H1 (cell line): ENCODE data around the gene ABCB10. TPM values are rescaled to one million over a fixed set of nuclear protein-coding genes. Genes with fewer than 3 reads are reported as not detected.

Experiments
- CTCF ChIA-PET: fragments of 300-600 bp; sonication (Branson Sonifier 250); formaldehyde crosslinking; loops from one replicate; lab custom pipeline; 2021; ENCODE audit not compliant: partially characterized antibody; lab: Charles Lee
- POLR2A ChIA-PET: fragments of 300-600 bp; sonication (Branson Sonifier 250); formaldehyde crosslinking; loops from one replicate; lab custom pipeline; 2021; ENCODE audit warnings: inconsistent platforms; ENCODE audit not compliant: partially characterized antibody; lab: Charles Lee
- DNase-seq, 2 experiments: peaks; one replicate each; pipeline versions ENCODE4 v3.0.0 to v3.0.0-alpha.2; 2010 to 2022; ENCODE audit warnings: low spot score in 2 of 2, low read depth in 1 of 2, mixed read lengths in 1 of 2
- FAIRE-seq: peaks from 2 replicates; lab custom pipeline; 2011; peaks lifted over from hg19 to GRCh38; lab: Jason Lieb, UNC
- H2AFZ ChIP-seq: 2 replicates; pipeline ENCODE4 v1.8.1; 2012; ENCODE audit warnings: low read length, inconsistent platforms
- H2AK5ac ChIP-seq: 2 replicates; pipeline ENCODE4 v1.6.1; 2013; ENCODE audit warnings: low read depth, low read length
- H2BK120ac ChIP-seq: replicated peaks from 2 replicates; pipeline ENCODE3; 2013; ENCODE audit warnings: low read depth, low read length, inconsistent platforms
- H2BK12ac ChIP-seq: 2 replicates; pipeline ENCODE4 v1.6.1; 2013; ENCODE audit warnings: low read depth, low read length
- H2BK15ac ChIP-seq: 2 replicates; pipeline ENCODE4 v1.6.1; 2013; ENCODE audit warnings: low read length
- H2BK20ac ChIP-seq: 2 replicates; pipeline ENCODE4 v1.6.1; 2013; ENCODE audit warnings: low read length
- H2BK5ac ChIP-seq: 2 replicates; pipeline ENCODE4 v1.6.1; 2013; ENCODE audit warnings: low read depth, low read length
- H3K14ac ChIP-seq: 2 replicates; pipeline ENCODE4 v1.6.1; 2013; ENCODE audit warnings: inconsistent platforms; ENCODE audit not compliant: insufficient read length
- H3K18ac ChIP-seq: 2 replicates; pipeline ENCODE4 v1.6.1; 2013; ENCODE audit warnings: low read length; ENCODE audit errors: extremely low read depth
- H3K23ac ChIP-seq: 2 replicates; pipeline ENCODE4 v1.6.1; 2013; ENCODE audit warnings: inconsistent platforms; ENCODE audit not compliant: insufficient read length
- H3K23me2 ChIP-seq: 2 replicates; pipeline ENCODE4 v1.6.1; 2013; ENCODE audit warnings: low read depth, low read length
- H3K27ac ChIP-seq: 2 replicates; pipeline ENCODE4 v1.6.1; 2011; ENCODE audit warnings: low read depth, low read length, inconsistent platforms
- H3K27me3 ChIP-seq, 4 experiments: replicated peaks in 1 of 4; 1 replicate in 1 of 4; 2 replicates in 3 of 4; pipeline versions ENCODE4 v1.6.1 to v1.8.1; 2011 to 2013; ENCODE audit warnings: low read length in 3 of 4, mild to moderate bottlenecking in 3 of 4, inconsistent platforms in 2 of 4, mixed read lengths in 2 of 4, moderate library complexity in 1 of 4; ENCODE audit not compliant: control insufficient read depth in 3 of 4, insufficient read depth in 3 of 4; ENCODE audit errors: extremely low read depth in 1 of 4
- H3K36me3 ChIP-seq, 4 experiments: 2 replicates each; pipeline versions ENCODE4 v1.6.1 to v1.8.1; 2011 to 2013; ENCODE audit warnings: mild to moderate bottlenecking in 4 of 4, low read length in 3 of 4, moderate library complexity in 2 of 4, control low read depth in 1 of 4, inconsistent platforms in 1 of 4; ENCODE audit not compliant: insufficient read depth in 4 of 4, control insufficient read depth in 2 of 4
- H3K4ac ChIP-seq: replicated peaks from 2 replicates; pipeline ENCODE3; 2013; ENCODE audit warnings: low read length, low read depth, mixed read lengths, inconsistent platforms; ENCODE audit not compliant: insufficient read length
- H3K4me1 ChIP-seq, 4 experiments: replicated peaks in 1 of 4; 1 replicate in 1 of 4; 2 replicates in 3 of 4; pipeline versions ENCODE4 v1.6.1 to v1.8.1; 2011 to 2013; ENCODE audit warnings: low read length in 3 of 4, inconsistent platforms in 2 of 4, mixed read lengths in 1 of 4; ENCODE audit not compliant: insufficient read depth in 4 of 4, control insufficient read depth in 3 of 4
- H3K4me2 ChIP-seq, 2 experiments: 2 replicates each; pipeline versions ENCODE4 v1.6.1 to v1.8.1; 2011 to 2013; ENCODE audit warnings: low read depth in 2 of 2, low read length in 2 of 2, control low read depth in 1 of 2, inconsistent platforms in 1 of 2, mild to moderate bottlenecking in 1 of 2; ENCODE audit not compliant: insufficient read depth in 1 of 2
- H3K4me3 ChIP-seq, 4 experiments: fragments of 200-600, 300-600 bp in 1 of 4; sonication (generic), shearing (Covaris generic), sonication (Bioruptor Twin) in 1 of 4; 2 replicates each; pipeline versions ENCODE4 v1.5.1 to v1.8.1; 2011 to 2016; ENCODE audit warnings: low read length in 4 of 4, low read depth in 3 of 4, control low read depth in 2 of 4, inconsistent platforms in 2 of 4, mild to moderate bottlenecking in 2 of 4, mixed read lengths in 1 of 4, moderate library complexity in 1 of 4; ENCODE audit not compliant: insufficient read depth in 2 of 4; ENCODE audit errors: extremely low read depth in 1 of 4
- H3K56ac ChIP-seq: replicated peaks from 2 replicates; pipeline ENCODE3; 2013; ENCODE audit warnings: low read depth, mild to moderate bottlenecking, mixed read lengths, low read length, inconsistent platforms; ENCODE audit not compliant: insufficient read length
- H3K79me1 ChIP-seq: 2 replicates; pipeline ENCODE4 v1.6.1; 2013; ENCODE audit warnings: low read depth, low read length, control low read depth
- H3K79me2 ChIP-seq, 2 experiments: 2 replicates each; pipeline versions ENCODE4 v1.6.1 to v1.8.1; 2012 to 2013; ENCODE audit warnings: low read length in 2 of 2, mild to moderate bottlenecking in 2 of 2, inconsistent platforms in 1 of 2; ENCODE audit not compliant: insufficient read depth in 2 of 2, control insufficient read depth in 1 of 2
- H3K9ac ChIP-seq, 4 experiments: replicated peaks in 1 of 4; 1 replicate in 1 of 4; 2 replicates in 3 of 4; pipeline versions ENCODE4 v1.6.1 to v1.8.1; 2011 to 2013; ENCODE audit warnings: low read depth in 3 of 4, low read length in 3 of 4, control low read depth in 2 of 4, mild to moderate bottlenecking in 2 of 4, moderate library complexity in 2 of 4, inconsistent platforms in 1 of 4; ENCODE audit errors: extremely low read depth in 1 of 4
- H3K9me3 ChIP-seq, 2 experiments: 2 replicates each; pipeline versions ENCODE4 v1.6.1 to v1.8.1; 2012 to 2013; ENCODE audit warnings: mild to moderate bottlenecking in 2 of 2, moderate library complexity in 2 of 2, control low read depth in 1 of 2, inconsistent platforms in 1 of 2, low read depth in 1 of 2, low read length in 1 of 2, mixed read lengths in 1 of 2; ENCODE audit not compliant: insufficient read depth in 2 of 2
- H4K20me1 ChIP-seq, 2 experiments: replicated peaks in 1 of 2; 2 replicates each; pipeline versions ENCODE3 to v1.8.1; 2011 to 2013; ENCODE audit warnings: inconsistent platforms in 2 of 2, low read length in 2 of 2, mild to moderate bottlenecking in 1 of 2; ENCODE audit not compliant: insufficient read depth in 2 of 2, control insufficient read depth in 1 of 2
- H4K5ac ChIP-seq: 2 replicates; pipeline ENCODE4 v1.6.1; 2013; ENCODE audit warnings: low read length, low read depth, mixed read lengths, inconsistent platforms; ENCODE audit not compliant: insufficient read length
- H4K8ac ChIP-seq: 2 replicates; pipeline ENCODE4 v1.8.0; 2013; ENCODE audit warnings: mild to moderate bottlenecking, moderate library complexity, low read length, inconsistent platforms; ENCODE audit not compliant: insufficient read depth; ENCODE audit errors: extremely low read depth
- H4K91ac ChIP-seq: replicated peaks from 2 replicates; pipeline ENCODE3; 2013; ENCODE audit warnings: low read length, mixed read lengths, inconsistent platforms; ENCODE audit not compliant: insufficient read length
- ASH2L ChIP-seq: fragments of 200-600, 300-600 bp; sonication (generic); IDR thresholded peaks from one replicate; pipeline ENCODE4 v1.7.1; 2017; ENCODE audit warnings: low read length
- BCL11A ChIP-seq, 2 experiments: IDR thresholded peaks; one replicate each; pipeline ENCODE4 v1.6.1; 2011; ENCODE audit warnings: low read depth in 2 of 2, low read length in 2 of 2, mild to moderate bottlenecking in 2 of 2
- CBX8 ChIP-seq: fragments of 300-800, 300-1000 bp; sonication (generic); IDR thresholded peaks from 2 replicates; pipeline ENCODE4 v1.7.1; 2016; ENCODE audit warnings: low read depth, low read length, borderline replicate concordance
- CHD2 ChIP-seq: IDR thresholded peaks from 2 replicates; pipeline ENCODE4 v1.6.1; 2012; ENCODE audit warnings: low read length, improper control_type of control experiment
- CREB1 ChIP-seq: IDR thresholded peaks from 2 replicates; pipeline ENCODE4 v1.6.1; 2012; ENCODE audit warnings: inconsistent platforms
- CTBP2 ChIP-seq: IDR thresholded peaks from 2 replicates; pipeline ENCODE4 v1.7.0; 2011; ENCODE audit warnings: borderline replicate concordance, mild to moderate bottlenecking, moderate library complexity, mixed read lengths, low read length; ENCODE audit not compliant: insufficient read depth, insufficient read length
- EP300 ChIP-seq, 2 experiments: IDR thresholded peaks; 1 replicate in 1 of 2; 2 replicates in 1 of 2; pipeline ENCODE4 v1.6.1; 2011 to 2012; ENCODE audit warnings: low read depth in 2 of 2, low read length in 2 of 2, mild to moderate bottlenecking in 2 of 2, borderline replicate concordance in 1 of 2, inconsistent platforms in 1 of 2, moderate library complexity in 1 of 2
- FOSL1 ChIP-seq: IDR thresholded peaks from 2 replicates; pipeline ENCODE4 v1.6.1; 2011; ENCODE audit warnings: mild to moderate bottlenecking, low read depth, low read length, moderate library complexity; ENCODE audit not compliant: insufficient read depth
- NRF1 ChIP-seq: IDR thresholded peaks from 2 replicates; pipeline ENCODE4 v1.6.1; 2011; ENCODE audit warnings: mild to moderate bottlenecking, low read depth, low read length, improper control_type of control experiment
- POLR2AphosphoS5 ChIP-seq: IDR thresholded peaks from 2 replicates; pipeline ENCODE4 v1.6.1; 2011; ENCODE audit warnings: low read depth, low read length
- RBBP5 ChIP-seq: IDR thresholded peaks from 2 replicates; pipeline ENCODE4 v1.7.1; 2012; ENCODE audit warnings: low read depth, mild to moderate bottlenecking, inconsistent platforms, low read length, moderate library complexity, borderline replicate concordance
- SP1 ChIP-seq: IDR thresholded peaks from 2 replicates; pipeline ENCODE4 v1.6.1; 2011; ENCODE audit warnings: low read depth, low read length
- SP4 ChIP-seq: IDR thresholded peaks from 2 replicates; pipeline ENCODE4 v1.6.1; 2012; ENCODE audit warnings: low read length, inconsistent platforms
- TAF7 ChIP-seq: optimal IDR thresholded peaks from 2 replicates; pipeline ENCODE3; 2011; ENCODE audit warnings: low read depth, mild to moderate bottlenecking, inconsistent platforms, low read length, moderate library complexity, borderline replicate concordance
- ZNF274 ChIP-seq: IDR thresholded peaks from 2 replicates; pipeline ENCODE4 v1.7.0; 2012; ENCODE audit warnings: low read length, borderline replicate concordance; ENCODE audit errors: extremely low read depth
- WGBS, 2 experiments: shearing (Covaris generic) in 1 of 2; methylation state at CpG; one replicate each; pipeline versions ENCODE4 v1.1.6 to v1.1.7; 2013 to 2015; ENCODE audit warnings: low lambda C conversion rate in 2 of 2, mixed read lengths in 2 of 2, inconsistent platforms in 1 of 2, low coverage in 1 of 2, missing lambda C conversion rate in 1 of 2; ENCODE audit not compliant: insufficient replicate concordance in 2 of 2, insufficient coverage in 1 of 2, insufficient read length in 1 of 2; ENCODE audit errors: extremely low coverage in 1 of 2, missing lambda C conversion rate in 1 of 2; 5-methylcytosine and 5-hydroxymethylcytosine counted together
- polyA plus RNA-seq, 7 experiments: library from polyadenylated mRNA; depleted of rRNA in 3 of 7; stranded (reverse) in 5 of 7; unstranded in 2 of 7; fragments of >200 nt in 5 of 7; fragments of 200-250 nt in 2 of 7; gene quantifications; 1 replicate in 5 of 7; 2 replicates in 1 of 7; 4 replicates in 1 of 7; pipeline versions ENCODE4 v1.2.1 to v1.2.3, GENCODE V29; 2011 to 2013; ENCODE audit warnings: missing spikeins in 2 of 7, mixed read lengths in 2 of 7
- total RNA-seq: library from RNA; stranded (reverse); fragmentation: NEBNext Ultra II Directional; extraction: Animal tissue kit (Norgen Biotek cat#: 25700); gene quantifications from 2 replicates; pipeline ENCODE4 v1.2.1, GENCODE V29; 2021

ABCB10 gene
- total and polyA plus RNA-seq, 2 of the 8 experiments (the other 6 are each of a cell fraction or from before 2014, with no cell fraction given) = 3.6 to 11.9 TPM

DNA sequence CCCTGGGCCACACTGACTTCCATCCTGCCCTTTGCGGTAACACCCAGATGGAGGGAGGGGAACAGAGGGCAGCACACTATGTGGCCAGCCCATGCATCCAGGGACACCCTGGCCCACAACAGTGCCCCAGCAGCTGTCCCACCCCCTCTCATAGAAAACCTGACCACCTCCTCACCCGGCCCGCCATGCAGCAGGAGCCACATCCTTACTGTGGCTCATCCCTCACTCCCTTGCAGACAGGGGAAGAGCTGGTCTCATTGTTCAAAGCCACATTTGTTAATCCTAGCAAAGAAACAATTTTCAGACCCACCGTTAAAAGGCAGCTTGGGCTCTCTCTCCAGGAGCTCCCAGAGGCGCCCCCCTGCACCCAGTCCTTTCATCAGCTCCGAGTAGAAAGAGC lies 27.2 kb downstream of the ABCB10 start:
- WGBS, 2 experiments = 93% methylated on average over 6 of the region's 6 CpGs; no CpG with 5 or more reads in 1 of the 2 experiments
- TF ChIP-seq NRF1 = no peak
- TF ChIP-seq CHD2 = no peak
- no peak for TF ChIP-seq POLR2AphosphoS5
- no peak for TF ChIP-seq CBX8
- no peak for TF ChIP-seq ASH2L
- TF ChIP-seq BCL11A (IDR thresholded peaks at IDR 0.05; ENCODE audit: low read depth in 2 of 2, low read length in 2 of 2) = no peak
- no peak for TF ChIP-seq EP300 (IDR thresholded peaks at IDR 0.05; ENCODE audit: borderline replicate concordance in 1 of 2, low read depth in 2 of 2, low read length in 2 of 2)
- TF ChIP-seq FOSL1 = no peak
- TF ChIP-seq RBBP5 = no peak
- TF ChIP-seq CREB1 = no peak
- no peak for TF ChIP-seq CTBP2
- no peak for TF ChIP-seq SP4
- no peak for TF ChIP-seq ZNF274
- no peak for TF ChIP-seq SP1
- no peak for TF ChIP-seq TAF7

More for the DNA sequence above, 27.2 kb downstream of the ABCB10 start:
- Histone ChIP-seq H3K79me2 (no peaks in the 10 kb centered on the region), H3K4me1 (no peaks in the 10 kb centered on the region), H4K8ac (no peak overlapping the region), H3K79me1 (no peaks in the 10 kb centered on the region; the same call in 1 of the 2 replicates), H3K4me3 (no peak overlapping the region), H2AFZ (no peak overlapping the region), H3K14ac (no peak overlapping the region), H3K23ac (no peak overlapping the region), H3K18ac (no peak overlapping the region), H3K9ac (no peak overlapping the region), H2BK12ac (no peak overlapping the region), H2BK20ac (no peak overlapping the region), H3K27ac (no peak overlapping the region), H3K4ac (no peak overlapping the region), H3K23me2 (no peaks in the 10 kb centered on the region), H2BK5ac (no peak overlapping the region), H2BK120ac (no peak overlapping the region), H2BK15ac (no peak overlapping the region), H3K4me2 (no peak overlapping the region), H4K91ac (no peak overlapping the region), H3K56ac (no peak overlapping the region), H3K36me3 (peaks cover 0 to 10% (median 3%) of the 10 kb centered on the region in 4 experiments; a peak in 3 of 8 replicates), H4K5ac (no peak overlapping the region), H4K20me1 (peaks cover 0 to 2% of the 10 kb centered on the region in 2 experiments), H3K9me3 (no peaks in the 10 kb centered on the region), H2AK5ac (no peak overlapping the region), H3K27me3 (no peaks in the 10 kb centered on the region)
- ChIA-PET POLR2A (interaction anchor here (0.6 to 1.0 kb wide), 2 partner anchors 18 to 23 kb away, joined by 3 to 4 read pairs; no protein-coding TSS in a partner anchor), CTCF (interaction anchor here (0.5 to 1.8 kb wide), 4 partner anchors 14 to 1276 kb away, joined by 3 to 4 read pairs (median 4); no protein-coding TSS in a partner anchor)
- FAIRE-seq = no peak
- DNase-seq = no peak
